Stimulated activated CD4-positive, alpha-beta T cell treated with anti-CD3 and anti-CD28 coated beads, Interleukin-12 subunit alpha, Interleukin-12 subunit beta, amount 100 ng/mL, for 24 hours (primary cell): ENCODE results near the gene NACC2.

Source experiments
- DNase-seq, 2 experiments: peaks; one replicate each; pipeline ENCODE4 v3.0.0-alpha.2; 2020; ENCODE audit warnings: low read depth in 2 of 2

The NACC2 gene

DNA sequence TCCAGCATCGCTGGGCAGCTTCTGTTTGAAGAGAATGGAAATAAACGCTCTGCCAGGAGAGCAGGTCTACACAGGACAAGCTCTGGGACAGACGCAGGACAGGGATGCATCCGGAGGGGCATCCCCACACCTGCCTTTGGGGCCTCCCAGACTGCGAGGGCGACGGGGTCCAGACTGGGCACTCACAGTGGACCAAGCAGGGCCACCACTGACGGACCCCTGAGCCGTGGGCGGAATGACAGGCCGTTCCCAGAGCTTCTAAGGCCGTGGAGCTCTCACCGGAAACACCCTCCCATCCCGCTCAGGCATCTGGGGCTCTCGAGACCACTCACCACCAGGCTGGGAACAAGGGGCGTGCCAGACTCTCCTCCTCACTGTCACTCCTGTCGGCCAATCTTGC lies 34.1 kb upstream of the NACC2 start:
- DNase-seq, result no peak

DNA sequence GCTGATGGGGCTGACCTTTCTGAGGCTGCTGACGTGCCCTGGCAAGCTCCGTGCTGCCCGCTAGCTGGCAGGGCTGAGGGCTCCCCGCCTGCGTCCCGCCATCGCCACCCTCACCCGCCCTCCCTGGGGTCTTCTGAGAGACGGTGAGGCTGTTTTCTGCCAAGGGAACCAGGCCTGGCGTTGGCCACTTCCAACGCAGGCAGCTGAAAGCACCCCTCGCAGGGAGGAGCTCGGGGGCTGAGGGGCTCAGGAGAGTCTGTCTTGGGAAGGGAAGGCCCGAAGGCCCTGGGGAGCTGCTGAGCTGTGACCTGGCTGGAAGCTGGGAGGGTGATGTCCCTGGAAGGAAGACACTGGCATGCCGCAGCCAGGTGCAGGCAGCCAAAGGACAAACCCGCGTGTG lies 33.3 kb upstream of the NACC2 start:
- DNase-seq, result no peak

DNA sequence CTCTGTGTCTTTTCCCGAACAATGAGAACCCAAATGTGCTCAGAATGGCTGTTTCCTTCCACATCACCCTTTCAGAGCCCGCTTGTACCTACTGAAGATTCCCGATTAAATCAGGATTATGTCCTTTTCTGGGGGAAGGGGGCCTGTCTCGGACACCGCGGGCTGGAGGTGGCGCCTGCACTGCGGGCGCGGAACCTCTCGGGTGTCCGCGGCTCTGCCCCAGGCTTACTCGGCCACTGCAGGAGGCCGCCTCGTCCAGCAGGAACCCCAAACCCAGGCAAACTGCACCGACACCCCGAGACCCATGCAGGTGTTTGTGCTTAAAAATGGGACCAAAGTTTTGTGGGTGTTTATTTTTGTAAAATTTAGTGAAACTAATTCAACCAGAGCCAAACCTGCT lies 32.2 kb upstream of the NACC2 start:
- DNase-seq, result no peak

DNA sequence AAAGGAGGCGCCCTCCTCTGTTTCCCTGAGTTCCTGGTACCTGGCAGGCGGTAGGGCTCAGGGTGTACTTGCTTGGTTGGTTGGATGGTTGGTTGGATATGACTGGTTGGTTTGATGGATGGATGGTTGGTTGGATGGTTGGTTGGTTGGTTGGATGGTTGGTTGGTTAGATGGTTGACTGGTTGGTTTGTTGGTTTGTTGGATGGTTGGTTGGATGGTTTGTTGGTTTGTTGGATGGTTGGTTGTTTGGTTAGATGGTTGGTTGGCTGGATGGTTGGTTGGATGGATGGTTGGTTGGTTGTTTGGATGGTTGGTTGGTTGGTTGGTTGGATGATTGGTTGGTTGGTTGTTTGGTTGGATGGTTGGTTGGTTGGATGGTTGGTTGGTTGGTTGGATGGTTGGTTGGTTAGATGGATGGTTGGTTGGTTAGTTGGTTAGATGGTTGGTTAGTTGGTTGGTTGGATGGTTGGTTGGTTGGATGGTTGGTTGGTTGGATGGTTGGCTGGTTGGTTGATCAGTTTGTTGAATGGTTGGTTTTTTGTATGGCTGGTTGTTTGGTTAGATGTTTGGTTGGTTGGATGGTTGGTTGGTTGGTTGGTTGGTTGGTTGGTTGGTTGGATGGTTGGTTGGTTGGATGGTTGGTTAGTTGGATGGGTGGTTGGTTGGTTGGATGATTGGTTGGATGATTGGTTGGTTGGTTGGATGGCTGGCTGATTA lies 30.0 kb upstream of the NACC2 start:
- no peak for DNase-seq

DNA sequence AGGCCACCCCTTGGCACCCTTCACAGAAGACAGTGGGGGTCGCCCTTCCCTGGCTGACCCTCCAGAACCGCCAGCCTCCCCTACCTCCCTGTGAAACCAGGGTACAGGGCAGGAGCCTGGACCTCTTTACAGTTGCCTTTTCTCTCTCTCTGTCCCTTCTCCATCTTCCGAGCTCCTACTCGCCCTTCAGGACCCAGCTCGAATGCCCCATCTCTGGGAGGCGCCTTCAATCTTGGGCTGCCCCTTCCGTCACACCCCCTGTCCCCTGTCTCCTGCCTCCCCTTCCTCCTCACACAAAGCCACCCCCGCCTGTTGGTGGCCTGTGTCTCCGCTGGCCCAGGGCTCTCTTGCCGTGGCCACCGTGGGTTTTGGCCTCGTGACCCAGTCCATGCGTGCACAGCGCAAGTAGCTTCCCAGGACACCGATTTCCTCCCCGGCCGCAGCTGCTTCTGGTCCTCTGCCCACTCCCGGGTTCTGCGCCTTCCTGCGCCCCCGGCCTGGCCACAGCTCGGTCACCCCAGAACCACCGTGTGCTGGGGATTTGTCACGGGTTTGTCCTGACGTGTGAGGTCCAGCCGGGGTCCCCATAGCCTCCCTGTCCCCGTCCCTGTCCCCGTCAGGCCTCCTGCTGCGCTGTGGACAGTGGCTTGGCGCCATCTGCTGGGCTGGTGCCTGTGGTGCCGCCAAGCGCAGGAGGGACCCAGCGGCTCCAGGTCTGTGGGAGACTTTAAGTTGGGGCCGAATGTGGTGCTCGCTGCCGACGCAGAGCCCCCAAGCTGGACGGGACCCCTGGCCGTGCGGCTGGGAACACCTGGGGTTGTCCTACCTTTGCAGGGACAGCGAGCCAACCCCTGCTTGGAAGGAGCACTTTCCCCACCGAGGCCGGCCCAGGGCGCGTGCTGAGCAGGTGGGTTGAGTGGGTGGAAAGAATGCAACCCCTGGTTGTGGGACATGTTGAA lies 27.6 kb upstream of the NACC2 start:
- DNase-seq, result peak; percentile 63 to 71

DNA sequence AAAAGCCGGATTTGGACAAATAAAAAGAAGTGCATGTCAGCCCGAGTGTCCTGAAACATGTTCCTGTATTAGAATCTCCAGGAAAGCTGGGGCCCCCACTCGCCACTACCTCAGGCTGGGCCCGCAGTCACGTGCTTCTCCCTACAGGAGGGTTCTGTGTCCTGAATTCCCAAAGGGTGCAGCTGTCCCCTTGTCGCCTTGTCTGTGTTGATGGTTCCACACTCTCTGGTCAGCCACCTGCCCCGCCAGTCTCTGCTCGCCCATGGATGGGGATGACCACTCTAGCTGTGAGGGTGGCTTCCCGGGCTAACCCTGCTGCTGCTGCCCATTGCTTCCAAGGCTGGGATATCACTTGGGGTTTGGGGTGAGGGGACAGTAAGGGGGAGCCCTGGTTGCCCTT lies 26.7 kb upstream of the NACC2 start:
- DNase-seq, result no peak

DNA sequence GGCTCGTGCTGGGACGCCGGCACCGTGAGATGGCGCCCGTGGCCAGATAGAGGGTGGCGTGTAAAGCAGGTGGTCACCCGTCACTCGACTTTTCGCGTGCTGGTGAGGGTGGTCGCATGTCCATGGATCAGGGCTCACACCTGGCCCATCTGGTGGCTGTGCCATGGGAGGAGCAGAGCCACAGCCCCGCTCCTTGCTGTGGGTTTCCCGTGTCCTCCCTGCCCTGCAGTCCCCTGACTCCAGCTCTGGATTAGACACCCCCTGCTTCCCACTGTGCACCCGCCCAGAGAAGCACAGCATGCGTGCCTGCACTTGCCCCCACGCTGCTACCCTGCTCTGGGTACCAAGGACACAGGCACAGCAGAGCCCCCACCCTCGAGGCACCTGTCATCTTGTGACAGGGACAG lies 25.4 kb upstream of the NACC2 start:
- DNase-seq, result no peak

DNA sequence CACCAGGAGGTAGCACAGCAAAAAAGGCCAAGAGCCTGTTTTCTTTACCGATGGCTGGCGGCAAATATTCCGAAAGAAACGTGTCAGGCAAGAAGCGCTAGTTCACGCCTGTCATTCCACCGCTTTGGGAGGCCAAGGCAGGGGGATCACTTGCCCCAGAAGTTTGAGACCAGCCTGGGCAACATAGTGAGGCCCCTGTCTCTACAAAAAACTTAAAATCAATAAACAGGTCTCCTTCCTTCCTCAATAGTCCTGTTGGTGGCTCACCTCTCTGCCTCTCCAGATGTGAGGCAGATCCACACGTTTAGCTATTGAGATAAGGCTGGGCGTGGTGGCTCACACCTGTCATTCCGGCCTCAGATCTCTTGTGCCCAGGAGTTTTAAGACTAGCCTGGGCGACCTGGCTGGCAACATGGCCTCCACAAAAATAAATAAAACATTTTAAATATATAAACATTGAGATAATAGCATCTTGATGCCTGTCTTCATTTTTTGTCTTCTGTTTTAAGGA lies 24.8 kb upstream of the NACC2 start:
- DNase-seq, result no peak

DNA sequence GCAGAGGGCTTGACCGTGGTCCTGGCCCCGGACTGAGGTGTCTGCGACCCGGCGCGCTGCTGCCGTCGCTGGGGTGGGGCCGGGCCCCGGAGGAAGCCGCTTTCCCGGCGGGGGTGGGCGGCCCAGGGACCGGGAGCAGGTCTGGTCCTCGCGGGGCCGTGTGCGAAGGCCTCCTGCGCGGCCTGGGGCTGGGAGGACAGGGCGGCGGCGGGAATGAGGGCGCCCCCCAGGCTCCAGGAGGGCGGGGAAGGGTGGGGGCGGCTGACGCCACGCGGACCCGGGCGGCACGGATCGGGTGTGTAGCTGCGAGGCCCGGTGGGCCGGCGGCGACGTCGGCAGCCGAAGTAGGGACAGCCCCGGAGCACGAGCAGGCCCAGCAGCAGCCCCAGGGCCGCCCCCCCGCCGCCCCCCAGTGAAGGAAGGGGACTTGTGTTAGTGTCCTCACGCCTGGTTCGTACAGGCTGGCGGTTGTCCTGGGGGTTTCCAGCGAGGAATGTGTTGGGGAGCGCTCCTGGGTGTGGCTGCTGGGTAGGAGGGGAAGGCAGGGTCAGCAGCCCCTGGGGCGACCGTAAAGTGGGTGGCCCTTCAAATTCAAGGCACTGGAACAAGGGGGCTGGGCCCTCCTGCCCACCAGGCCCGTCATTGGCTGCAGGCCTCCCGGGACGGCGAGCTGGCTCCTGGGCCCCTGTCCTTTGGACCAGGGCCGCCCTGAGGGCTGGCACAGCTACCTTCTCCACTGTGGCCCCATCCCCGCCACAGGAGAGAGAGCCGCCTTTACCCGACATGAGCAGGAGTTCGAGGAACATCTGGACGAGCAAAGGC lies 24.2 kb upstream of the NACC2 start:
- DNase-seq, result no peak

DNA sequence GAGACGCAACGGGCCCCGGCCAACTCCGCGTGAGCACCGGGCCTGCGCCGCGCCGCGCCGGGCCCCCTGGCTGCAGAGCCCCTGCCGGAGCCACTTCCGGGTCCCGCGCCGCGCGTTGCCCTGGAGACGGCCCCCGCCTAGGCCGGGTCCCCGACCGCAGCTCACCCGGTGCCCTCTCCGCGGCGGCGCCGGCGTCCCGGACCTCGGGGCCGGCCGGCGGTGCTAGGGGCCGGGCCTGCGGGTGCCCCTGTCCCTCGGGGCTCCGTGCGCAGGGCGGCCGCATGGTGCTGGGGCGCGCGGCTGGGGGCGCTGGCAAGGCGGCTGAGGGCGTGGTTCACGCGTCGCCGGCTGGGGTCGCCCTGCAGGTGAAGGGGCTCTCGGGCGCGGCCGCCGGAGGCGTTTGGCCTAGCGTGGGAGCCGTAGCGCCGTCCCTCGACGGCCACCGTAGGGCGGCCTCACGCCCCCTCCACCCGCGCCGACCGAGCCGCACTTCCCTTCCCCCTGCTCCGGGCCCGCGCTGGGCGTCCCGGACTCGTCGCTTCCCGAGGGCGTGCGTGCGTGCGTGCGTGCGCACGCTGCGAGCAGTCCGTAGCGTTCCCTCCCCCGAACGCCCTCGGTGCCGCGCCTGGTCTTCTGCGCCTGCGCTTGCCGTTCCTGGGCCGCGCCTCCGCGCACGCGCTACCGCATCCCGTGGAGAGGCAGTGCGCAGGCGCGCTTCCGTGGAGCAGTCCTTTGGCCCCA lies 23.4 kb upstream of the NACC2 start, which contains the start of gene TMEM250:
Gene TMEM250 (minus strand): TSS at position 556 of the 741 bp plus-strand sequence. CDS start 1,975 bp downstream, outside the sequence.
- peak; percentile 92 to 93 for DNase-seq

DNA sequence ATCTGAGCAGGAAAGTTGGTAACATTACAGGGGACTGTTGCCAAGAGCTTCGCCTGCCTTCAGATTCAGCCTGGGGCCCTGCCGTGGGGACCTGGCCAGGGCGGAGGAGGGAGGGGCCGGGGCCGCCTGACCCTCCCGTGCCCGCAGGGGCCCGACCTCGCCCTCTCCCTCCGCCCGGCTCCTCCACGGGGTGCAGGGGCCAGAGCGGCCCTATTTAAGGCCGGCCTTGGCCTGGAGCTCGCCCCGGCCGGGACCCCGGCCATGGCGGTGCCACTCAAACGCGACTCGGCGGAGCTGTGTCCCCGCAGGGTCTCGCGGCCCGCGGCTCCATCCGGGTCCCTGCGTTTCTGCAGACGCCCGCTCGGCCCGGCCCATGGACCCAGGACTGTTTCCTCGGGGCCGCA lies 22.8 kb upstream of the NACC2 start:
- DNase-seq, result no peak

DNA sequence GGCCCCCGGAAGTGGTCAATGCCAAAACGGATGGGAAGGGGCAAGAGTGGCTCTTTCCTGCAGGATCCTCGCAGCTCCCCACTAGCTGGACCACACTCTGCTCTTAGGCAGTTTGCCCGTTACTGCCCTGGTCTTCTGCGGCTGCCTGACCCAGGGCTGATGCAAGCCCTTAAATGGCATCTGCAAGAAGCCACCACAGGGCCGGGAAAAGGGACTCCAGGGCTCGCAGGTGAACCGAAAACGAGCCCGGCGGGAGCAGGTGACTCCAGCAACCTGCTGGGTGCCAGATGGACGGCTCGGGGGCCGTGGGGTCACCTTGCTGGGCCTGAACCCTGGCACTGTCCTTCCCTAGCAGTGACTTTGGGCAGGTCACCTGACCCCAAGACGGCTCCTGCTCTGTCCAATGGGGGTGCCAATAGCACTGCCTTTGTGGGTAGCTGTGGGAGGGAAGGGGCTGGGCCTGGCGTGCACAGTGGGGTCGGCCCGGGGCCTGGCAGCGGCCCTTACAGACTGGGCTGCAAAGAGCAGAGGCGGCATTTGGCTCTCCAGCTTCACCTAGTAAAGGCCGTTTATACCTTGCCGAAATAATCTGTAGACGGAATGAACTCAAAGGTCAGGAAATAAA lies 22.3 kb upstream of the NACC2 start:
- peak in 1 of 2 experiments; percentile 44 for DNase-seq

DNA sequence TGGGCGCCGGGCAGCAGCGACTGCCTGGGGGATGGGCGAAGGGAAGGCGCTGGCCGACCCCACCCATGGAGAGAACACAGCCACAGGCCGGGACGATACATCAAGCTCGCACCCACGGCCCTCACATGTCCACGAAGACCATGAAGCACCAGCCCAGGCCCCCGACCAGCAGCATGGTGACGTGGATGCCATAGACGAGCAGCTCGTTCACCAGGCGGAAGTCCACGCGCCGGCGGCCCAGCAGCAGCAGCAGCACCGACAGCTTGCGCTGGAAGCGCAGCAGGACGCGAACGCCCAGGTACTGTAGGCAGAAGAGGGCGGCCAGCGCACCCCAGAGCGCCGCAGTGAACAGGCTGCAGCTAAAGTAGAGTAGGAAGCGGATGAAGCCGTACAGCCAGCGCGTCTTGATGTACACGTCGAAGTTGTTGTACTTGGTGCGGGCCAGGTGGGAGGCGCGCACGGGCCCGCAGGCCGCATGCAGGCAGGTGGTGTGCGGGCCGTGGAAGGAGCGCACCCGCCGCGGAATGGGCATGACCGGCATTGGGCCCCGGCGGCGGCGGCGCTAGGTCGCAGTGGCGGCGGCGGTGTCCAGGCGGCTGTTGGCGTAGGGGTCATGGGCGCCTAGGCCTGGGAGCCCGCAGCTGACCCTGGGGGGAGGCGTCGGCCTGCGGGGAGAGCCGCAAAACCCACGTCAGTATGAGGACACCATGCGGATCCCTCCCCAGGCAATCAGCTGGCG lies 21.4 kb upstream of the NACC2 start:
- DNase-seq, result no peak

DNA sequence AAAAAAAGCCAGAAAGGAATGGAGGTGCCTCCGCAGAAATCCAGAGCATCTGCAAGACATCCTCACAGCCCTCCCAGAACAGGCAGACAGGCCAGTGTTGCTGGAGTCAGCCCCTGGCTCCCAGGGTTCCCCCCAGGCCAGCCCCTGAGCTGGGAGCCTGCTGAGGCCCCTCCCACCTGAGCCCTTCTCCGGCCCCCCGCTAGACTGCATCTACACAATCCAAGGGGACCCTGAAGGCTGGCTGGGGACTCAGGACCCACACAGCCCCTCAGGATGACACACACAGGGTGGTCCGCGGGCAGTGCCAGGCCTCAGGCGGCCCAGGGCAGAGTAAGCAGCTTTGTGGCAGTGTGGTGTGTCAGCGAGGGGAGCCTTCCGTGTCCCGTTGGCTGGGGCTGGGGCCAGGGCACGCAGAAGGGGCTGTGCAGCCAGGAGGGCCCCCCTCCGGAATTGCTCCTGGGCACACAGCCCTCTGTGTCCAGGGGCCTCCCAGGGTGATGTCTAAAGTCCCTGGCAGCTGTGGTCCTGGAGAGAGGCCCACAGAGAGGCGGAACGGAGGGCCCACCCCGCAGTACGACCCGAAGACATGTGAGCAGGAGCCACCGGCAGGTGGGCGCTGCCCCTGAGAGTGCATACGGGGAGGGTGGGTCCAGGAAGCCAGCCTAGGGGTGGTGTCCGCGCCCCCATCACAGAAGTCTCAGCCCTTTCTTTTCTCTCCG lies 20.7 kb upstream of the NACC2 start:
- no peak for DNase-seq

DNA sequence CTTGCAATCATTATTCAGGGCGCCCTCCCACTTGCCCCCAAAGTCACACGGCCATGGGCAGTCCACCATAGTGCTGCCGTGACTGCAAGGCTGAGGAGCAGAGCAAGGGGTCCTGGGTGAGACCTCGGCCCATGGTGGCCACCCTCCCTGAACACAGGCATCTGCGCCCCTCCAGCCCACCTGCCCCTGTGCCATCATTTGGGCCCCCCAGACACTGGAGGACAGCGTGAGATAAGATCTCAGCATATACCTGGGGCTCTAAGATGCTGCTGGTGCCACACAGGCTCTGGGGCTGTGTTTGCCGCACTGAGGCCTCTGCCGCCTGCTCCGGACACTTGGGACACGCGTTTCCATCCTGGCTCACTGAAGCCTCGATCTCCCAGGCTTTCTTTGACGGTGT lies 20.1 kb upstream of the NACC2 start:
- no peak for DNase-seq

DNA sequence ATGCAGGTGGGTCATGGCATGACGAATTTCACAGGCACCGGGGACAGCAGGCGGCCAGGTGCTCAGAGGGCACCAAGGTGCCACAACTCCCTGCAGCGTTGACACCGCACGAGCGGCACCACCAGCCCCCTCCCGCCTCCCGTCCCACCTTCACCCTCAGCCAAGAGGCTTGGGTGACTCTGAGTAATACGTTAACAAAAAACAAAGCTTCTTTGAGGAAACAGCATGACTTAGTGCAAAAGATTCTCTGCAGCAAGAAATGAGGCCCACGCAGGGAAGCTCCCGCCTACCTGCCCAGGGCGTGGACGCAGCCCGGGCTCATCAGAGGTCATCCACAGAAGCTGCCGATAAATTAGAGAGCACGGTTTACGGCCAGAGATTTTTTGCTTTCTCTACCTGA lies 19.5 kb upstream of the NACC2 start:
- DNase-seq, result no peak

DNA sequence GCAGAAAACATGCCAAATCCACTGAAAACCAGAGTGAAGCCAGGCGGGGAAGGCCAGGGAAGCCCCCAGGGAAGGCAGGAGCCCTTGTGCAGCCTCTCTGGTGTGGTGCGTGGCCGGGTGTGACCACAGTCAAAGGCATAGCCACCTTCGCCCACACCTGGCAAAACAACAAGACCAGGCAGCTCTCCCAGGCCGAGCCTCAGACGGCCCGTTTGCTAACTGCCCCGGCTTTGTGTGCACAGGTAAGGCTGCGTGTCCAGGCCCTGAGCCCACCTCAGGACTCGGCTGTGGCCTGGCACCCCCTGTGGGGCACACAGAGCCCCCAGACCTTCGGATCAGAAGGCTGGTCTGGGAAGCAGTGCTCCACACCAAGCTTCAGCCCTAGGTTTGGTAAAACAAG lies 17.5 kb upstream of the NACC2 start:
- no peak for DNase-seq

DNA sequence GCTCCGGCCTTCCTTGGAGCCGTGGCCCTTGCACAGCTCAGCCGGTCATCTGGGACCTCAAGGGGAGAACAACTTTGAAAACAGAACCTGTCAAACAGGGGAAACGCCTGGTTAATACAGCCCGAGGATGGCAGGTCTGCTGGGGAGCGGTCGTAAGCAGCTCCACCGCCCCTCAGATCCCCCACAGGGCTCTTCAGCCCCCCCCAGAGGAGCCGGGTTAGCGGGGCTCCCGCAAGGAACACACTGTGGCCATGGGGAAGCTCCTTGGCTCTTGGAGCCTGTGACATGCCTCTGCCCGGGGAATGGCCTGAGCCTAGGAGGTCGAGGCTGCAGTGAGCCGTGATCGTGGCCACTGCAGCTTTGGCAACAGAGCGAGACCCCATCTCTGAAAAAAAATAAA lies 16.8 kb upstream of the NACC2 start:
- no peak for DNase-seq

DNA sequence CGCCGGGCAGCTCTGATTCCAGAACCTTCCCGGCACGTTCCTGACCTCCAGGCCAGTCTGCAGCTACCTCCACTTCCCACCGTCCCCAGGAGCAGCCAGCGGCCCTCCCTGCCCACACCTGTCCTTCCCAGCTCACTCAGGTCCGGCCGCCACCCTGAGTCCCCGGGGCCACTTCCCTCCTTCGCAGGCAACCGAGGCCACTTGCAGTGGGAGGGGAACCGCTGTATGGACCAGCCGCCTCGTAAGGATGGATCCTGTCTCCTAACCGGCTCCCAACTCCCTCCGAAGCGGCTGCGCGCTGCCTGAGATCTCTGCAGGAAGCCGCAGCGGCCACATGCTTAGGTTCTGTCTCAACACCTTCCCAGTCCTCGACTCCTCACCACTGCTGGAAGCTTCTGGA lies 16.1 kb upstream of the NACC2 start:
- no peak for DNase-seq
